ENCODE data around the gene TPTE2.

- TF ChIP-seq POLR2A (IDR thresholded peaks at IDR 0.05) (no peak), POLR2AphosphoS5 (IDR thresholded peaks at IDR 0.05) (no peak)
- TF ChIP-seq, protein P1, sequence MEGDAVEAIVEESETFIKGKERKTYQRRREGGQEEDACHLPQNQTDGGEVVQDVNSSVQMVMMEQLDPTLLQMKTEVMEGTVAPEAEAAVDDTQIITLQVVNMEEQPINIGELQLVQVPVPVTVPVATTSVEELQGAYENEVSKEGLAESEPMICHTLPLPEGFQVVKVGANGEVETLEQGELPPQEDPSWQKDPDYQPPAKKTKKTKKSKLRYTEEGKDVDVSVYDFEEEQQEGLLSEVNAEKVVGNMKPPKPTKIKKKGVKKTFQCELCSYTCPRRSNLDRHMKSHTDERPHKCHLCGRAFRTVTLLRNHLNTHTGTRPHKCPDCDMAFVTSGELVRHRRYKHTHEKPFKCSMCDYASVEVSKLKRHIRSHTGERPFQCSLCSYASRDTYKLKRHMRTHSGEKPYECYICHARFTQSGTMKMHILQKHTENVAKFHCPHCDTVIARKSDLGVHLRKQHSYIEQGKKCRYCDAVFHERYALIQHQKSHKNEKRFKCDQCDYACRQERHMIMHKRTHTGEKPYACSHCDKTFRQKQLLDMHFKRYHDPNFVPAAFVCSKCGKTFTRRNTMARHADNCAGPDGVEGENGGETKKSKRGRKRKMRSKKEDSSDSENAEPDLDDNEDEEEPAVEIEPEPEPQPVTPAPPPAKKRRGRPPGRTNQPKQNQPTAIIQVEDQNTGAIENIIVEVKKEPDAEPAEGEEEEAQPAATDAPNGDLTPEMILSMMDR (IDR thresholded peaks at IDR 0.05) = no peak
Observed at GRCh38 chr13:19519049-19519448, 42.3 kb downstream of the TPTE2 start.
